NCI-H2171 treated with DMSO at 0.1 percent for 48 hours (cell line): ENCODE data around the gene RALGPS1.
A peak's percentile ranks its signal among the peaks of the same experiment; 100 is the strongest.
"Not testable (repeated sequence)": the region's sequence is repeated elsewhere in the genome, so short reads cannot be mapped to it uniquely, and the experiment has no call there.

ENCODE experiments used
- DNase-seq: peaks from one replicate; lab custom pipeline; 2025; lab: John Stamatoyannopoulos, UW

RALGPS1 gene

GRCh38 chr9:127137640-127138360, 223.2 kb downstream of the RALGPS1 start:
- no peak for DNase-seq

DNA sequence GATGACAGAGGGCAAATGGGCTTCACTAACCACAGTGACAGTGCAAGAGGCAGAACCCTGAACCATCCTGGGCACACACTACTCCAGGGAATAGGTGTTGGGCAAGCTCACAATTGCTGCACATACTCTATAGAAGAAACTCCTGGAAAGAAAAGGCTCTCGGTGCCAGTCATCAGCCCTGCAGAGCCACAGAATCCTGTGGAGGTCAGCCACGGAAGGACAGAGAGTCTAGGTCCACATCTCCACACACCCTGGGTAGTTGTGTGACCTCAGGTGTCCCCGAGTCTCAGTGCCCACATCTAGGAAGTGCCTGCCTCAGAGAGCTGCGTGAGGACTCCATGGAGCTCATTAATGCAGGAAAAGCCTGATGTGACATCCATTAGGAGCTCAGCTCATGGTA, 223.9 kb downstream of the RALGPS1 start:
- no peak for DNase-seq

DNA sequence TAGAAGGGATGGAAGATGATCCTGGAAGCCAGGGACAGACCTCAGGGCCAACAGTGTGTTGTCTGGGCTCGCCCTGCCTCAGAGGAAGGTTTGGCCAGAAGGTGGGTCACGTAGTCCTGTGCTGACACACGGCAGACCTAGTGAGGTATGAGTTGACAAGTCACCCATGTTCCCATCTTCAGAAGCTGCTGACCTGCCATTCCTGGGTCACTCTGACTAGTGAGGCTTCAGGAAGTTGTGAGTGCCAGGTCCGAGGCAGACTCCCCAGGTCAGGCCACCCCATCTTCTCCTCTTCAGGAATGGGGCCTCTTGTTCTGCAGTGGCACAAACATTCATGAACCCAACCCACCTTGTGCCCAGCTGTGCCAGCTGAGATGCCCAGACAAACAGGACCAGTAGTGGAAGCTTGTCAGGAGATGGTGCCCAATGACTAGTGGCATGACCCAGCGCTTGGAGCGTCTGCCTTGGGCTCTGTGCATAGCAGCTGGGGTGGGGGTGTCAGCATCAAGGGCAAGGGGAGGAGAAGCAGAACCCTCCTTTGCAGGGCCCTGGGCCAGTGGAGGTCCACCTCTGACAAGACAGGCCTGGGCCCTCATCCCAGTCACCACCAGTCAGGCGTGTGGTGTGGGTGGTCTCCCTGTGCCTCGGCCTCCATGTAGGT, 224.6 kb downstream of the RALGPS1 start:
- no peak for DNase-seq

GRCh38 chr9:127139775-127140174, 225.2 kb downstream of the RALGPS1 start:
- DNase-seq: no peak

DNA sequence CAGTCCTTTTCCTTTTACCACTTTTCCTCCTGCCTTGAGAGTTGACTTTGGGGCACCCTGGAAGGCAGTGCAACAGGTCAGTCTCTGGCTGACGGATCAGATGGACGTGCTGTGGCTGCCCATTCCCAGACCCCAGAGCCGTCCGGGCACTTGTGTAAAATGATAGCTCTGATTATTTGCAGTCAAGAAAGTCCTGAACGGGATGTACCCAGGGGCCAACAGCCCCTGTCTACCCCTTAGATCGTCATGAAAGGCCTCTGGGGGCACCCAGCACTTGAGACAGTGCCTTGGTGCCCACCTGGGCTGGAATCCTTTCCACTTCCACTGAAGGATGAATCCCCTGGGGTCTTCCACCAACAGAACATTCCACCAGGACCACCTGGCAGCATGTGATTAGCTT, 225.6 kb downstream of the RALGPS1 start:
- DNase-seq: no peak

- DNase-seq: no peak
Observed at GRCh38 chr9:127140842-127141675, 226.5 kb downstream of the RALGPS1 start.

GRCh38 chr9:127142291-127142690, 227.7 kb downstream of the RALGPS1 start:
- DNase-seq: no peak

DNA sequence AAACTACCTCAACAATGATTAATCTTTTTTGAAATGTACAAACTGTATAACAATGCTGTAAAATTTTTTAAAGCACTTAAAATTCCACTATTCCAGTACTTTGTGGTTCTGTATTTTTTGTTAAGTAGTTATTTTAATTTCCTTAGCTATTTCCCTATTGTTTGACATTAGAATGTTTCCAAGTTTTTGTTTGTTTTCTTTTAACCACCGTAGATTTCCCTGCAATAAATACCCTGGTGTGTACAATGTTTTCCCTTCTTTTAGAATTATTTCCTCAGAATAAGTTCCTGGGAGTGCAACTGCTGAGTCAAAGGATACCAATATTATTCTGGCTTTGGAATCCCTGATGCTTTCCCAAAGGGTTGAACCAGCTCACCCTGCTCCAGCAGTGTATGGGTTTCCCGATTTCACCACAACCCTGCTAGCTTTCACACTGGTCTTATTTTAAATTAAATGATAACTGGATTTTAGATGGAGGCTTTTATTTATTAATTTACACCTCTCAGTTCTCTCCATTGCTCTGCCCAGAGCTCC, 228.4 kb downstream of the RALGPS1 start:
- no peak for DNase-seq

GRCh38 chr9:127143920-127144465, 229.4 kb downstream of the RALGPS1 start:
- no peak for DNase-seq

- peak; percentile 50 for DNase-seq
Observed at GRCh38 chr9:127144670-127145445, 230.3 kb downstream of the RALGPS1 start.

- not testable (repeated sequence) for DNase-seq
Observed at GRCh38 chr9:127146841-127147240, 232.3 kb downstream of the RALGPS1 start.

DNA sequence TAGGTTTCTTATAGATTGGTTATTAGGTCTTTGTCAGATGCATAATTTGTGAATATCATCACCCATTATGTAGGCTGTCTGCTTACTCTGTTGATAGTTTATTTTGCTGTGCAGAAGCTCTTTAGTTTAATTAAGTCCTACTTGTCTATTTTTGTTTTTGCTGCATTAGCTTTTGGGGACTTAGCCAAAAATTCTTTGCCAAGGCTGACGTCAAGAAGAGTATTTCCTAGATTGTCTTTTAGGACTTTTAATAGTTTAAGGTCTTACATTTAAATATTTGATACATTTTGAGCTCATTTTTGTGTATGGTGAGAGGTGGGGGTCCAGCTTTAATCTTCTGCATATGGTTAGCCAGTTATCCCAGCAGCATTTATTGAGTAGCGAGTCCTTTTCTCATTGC, 232.7 kb downstream of the RALGPS1 start:
- no peak for DNase-seq

DNA sequence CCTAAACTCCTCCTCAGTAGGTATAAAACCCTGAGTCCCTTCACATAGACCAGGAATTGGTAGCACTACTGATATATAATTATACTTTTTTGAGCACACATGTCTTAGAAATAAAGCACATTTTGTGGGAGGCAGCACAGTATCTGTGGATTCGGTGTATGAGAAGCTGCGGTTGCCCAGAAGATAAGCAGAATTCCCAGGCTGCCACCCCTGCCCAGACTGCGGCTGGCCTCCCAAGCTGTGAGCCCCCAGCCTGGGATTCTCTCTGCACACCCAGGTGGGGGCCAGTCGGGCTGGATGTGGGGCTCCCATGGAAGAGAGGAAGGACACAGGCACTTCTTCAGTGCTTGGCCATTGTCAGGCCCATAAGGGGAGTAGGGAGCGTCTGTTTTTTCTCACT, 233.4 kb downstream of the RALGPS1 start:
- no peak for DNase-seq

GRCh38 chr9:127149010-127149409, 234.4 kb downstream of the RALGPS1 start:
- DNase-seq: no peak

DNA sequence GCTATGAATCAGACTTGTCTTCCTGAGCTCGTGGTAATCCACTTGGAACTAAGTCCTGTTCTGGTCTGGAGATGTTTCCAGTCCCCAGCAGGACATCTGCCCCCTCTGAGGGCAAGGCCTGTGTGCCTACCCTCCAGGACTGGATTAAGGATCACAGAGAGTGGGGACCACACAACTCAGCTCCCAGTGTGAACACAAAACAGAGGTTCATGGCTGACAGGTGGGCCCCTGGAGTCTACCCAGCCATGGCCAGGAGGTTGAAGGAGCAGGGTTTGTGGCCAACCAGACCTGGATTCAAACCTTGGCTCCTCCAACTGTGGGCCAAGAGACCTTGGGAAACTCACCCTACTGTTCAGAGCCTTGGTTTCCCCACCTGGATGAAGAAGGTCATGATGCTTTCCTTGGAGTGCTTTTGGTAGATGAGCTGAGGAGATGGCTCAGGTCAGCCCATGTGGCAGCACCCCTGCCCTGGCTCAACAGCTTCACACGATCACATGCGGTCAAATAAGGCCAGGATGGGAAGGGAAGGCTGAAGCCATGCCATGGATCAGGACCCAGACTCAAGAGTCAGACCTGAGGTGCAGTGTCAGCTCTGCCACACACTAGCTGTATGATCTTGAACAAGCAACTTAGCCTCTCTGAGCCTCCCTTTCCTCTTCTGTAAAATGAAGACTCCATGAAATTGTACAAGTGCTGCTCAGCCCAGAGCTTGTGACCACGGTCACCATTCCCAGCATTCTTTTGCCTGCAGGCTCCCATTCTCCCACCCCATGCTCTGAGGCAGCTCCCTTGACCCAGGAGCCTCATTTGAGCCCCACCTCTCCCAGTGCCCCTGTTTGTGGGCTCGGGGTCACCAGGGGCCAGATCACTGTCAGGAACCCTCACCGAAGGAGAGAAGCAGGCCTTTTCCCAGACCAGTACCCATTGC, 235.1 kb downstream of the RALGPS1 start:
- no peak for DNase-seq

DNA sequence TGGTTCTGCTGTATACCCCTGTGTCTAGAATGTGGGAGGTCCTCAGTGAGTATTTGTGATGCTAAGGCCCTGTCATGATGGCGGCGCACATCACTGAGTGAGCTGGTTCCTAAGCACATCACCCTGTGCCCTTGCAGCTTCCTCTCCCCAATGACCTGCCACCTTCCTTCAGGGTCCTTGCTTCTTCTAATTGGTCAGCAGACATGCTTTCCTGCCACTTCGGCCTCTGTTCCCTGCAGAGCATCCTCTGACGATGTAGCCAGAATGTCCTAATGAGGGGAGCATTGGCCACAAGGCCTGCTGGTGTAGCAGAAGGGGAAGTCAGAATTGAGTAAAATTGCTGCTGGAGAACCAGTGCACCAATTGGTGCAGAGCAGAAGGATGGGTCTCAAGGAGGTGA, 238.9 kb downstream of the RALGPS1 start:
- DNase-seq: no peak

DNA sequence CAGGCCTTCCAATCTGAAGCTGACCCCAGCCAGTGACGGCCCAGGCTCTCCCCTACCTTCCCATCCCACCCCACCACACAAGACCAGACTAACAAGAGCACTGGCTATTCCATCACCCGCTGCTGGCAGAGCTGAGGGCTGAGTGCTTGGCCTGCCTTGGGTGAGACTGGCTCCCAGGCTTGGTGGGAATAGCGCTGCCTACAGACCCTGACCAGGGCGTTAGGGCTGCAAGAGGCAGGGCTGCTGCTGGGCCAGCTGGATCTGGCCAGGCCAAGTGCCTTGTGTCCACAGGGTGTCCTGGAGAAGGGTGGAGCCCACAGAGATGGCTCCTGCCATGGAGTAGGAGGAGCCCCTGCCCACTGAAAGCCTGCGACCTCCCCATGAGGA, 239.4 kb downstream of the RALGPS1 start:
- DNase-seq: no peak

DNA sequence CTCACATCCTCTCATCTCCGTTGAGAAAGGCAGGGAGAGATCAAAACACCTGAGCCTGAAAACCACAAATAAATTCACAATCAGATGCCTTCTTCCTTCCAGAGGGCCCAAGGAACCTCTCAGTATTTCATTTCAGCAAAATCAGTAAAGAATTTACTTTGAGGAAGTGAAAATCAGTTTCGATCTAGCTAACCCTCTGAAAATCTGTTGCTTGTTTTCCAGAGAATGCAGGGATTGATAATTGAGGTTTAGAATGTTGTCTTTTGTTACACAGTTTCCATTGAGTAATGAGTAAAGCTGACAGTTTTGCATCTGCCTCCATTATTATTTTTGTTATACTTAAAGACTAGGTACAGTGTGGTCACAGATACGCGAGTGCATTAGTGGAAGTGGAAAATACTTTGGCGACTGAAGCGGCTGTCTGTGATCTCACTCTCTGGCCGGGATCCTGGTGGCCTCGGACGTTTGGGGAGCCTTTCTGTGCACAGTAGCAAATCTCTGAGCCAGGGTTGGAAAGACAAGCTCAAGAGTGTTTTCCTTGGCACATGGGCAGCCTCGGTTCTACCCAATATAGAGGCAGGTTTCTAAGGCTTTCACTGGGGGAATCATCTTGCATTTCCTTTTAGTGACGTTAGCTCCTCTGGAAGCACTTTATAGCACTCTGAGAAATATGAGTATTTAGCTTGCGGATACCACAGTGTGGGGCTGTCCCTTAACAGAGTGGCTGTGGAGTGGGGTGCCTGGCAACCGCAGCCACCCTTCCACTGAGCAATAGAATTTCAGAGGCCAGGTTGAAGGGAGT, 240.0 kb downstream of the RALGPS1 start:
- DNase-seq: no peak

- no peak for DNase-seq
Observed at GRCh38 chr9:127155314-127155960, 240.9 kb downstream of the RALGPS1 start.
